ENCODE data around the gene CPSF6. TPM values are rescaled to one million over a fixed set of nuclear protein-coding genes. Genes with fewer than 3 reads are reported as not detected.

Gene CPSF6
- total and polyA plus RNA-seq, 2 donors (not counting 1 experiment from before 2014, with no cell fraction given): 18.0 to 43.2 TPM

GRCh38 chr12:69318225-69318624 is 78.9 kb downstream of the CPSF6 start:
- H4K20me1 ChIP-seq (ENCODE audit: control insufficient read depth, extremely low read depth, insufficient read depth, low read length): no peaks in the 10 kb centered on the region
- no peaks in the 10 kb centered on the region for H3K79me2 ChIP-seq (ENCODE audit: control insufficient read depth, insufficient read depth, low read length)
- H3K27me3 ChIP-seq (ENCODE audit: control insufficient read depth, insufficient read depth, low read length): no peaks in the 10 kb centered on the region
- H3K4me1 ChIP-seq (ENCODE audit: control insufficient read depth, extremely low read depth, insufficient read depth, low read length): no peaks in the 10 kb centered on the region
- H3K27ac ChIP-seq (ENCODE audit: insufficient read depth, low read length): no peak overlapping the region
- DNase-seq (ENCODE audit: low read depth in 2 of 2): no peak
- TF ChIP-seq CTCF (conservative IDR thresholded peaks at IDR 0.05 in 1 of 2, IDR thresholded peaks at IDR 0.05 in 1 of 2; ENCODE audit: low read depth in 1 of 2, low read length in 2 of 2) (no peak), EZH2 (IDR thresholded peaks at IDR 0.05; ENCODE audit: low read length, missing control alignments) (no peak)
- H3K9ac ChIP-seq (ENCODE audit: insufficient read depth, low read length): no peak overlapping the region
- H3K4me3 ChIP-seq (replicated peaks in 1 of 4; ENCODE audit: control extremely low read depth in 1 of 4, insufficient read depth in 1 of 4, low read depth in 3 of 4, low read length in 4 of 4): no peak overlapping the region
- no peaks in the 10 kb centered on the region for H3K9me3 ChIP-seq (ENCODE audit: control insufficient read depth, insufficient read depth, low read depth, low read length)
- no peak overlapping the region for H3K4me2 ChIP-seq (ENCODE audit: extremely low read depth, insufficient read depth, low read length)
- H2AFZ ChIP-seq (ENCODE audit: low read length): no peak overlapping the region
- H3K36me3 ChIP-seq (ENCODE audit: control insufficient read depth, insufficient read depth, low read length): no peaks in the 10 kb centered on the region

GRCh38 chr12:69321351-69321750 is 82.0 kb downstream of the CPSF6 start:
- no peak for DNase-seq (ENCODE audit: low read depth in 2 of 2)

More at GRCh38 chr12:69321351-69321750, 82.0 kb downstream of the CPSF6 start:
- H3K27ac ChIP-seq (ENCODE audit: insufficient read depth, low read length): no peak overlapping the region
- no peaks in the 10 kb centered on the region for H4K20me1 ChIP-seq (ENCODE audit: control insufficient read depth, extremely low read depth, insufficient read depth, low read length)
- H3K27me3 ChIP-seq (ENCODE audit: control insufficient read depth, insufficient read depth, low read length): peaks cover 4% of the 10 kb centered on the region
- H3K9ac ChIP-seq (ENCODE audit: insufficient read depth, low read length): no peak overlapping the region
- H3K79me2 ChIP-seq (ENCODE audit: control insufficient read depth, insufficient read depth, low read length): no peaks in the 10 kb centered on the region
- H2AFZ ChIP-seq (ENCODE audit: low read length): no peak overlapping the region
- H3K9me3 ChIP-seq (ENCODE audit: control insufficient read depth, insufficient read depth, low read depth, low read length): no peaks in the 10 kb centered on the region
- no peaks in the 10 kb centered on the region for H3K36me3 ChIP-seq (ENCODE audit: control insufficient read depth, insufficient read depth, low read length)
- TF ChIP-seq CTCF (conservative IDR thresholded peaks at IDR 0.05 in 1 of 2, IDR thresholded peaks at IDR 0.05 in 1 of 2; ENCODE audit: low read depth in 1 of 2, low read length in 2 of 2) (no peak), EZH2 (IDR thresholded peaks at IDR 0.05; ENCODE audit: low read length, missing control alignments) (no peak)
- no peak overlapping the region for H3K4me2 ChIP-seq (ENCODE audit: extremely low read depth, insufficient read depth, low read length)
- no peak overlapping the region for H3K4me3 ChIP-seq (replicated peaks in 1 of 4; ENCODE audit: control extremely low read depth in 1 of 4, insufficient read depth in 1 of 4, low read depth in 3 of 4, low read length in 4 of 4)
- no peaks in the 10 kb centered on the region for H3K4me1 ChIP-seq (ENCODE audit: control insufficient read depth, extremely low read depth, insufficient read depth, low read length)

Other genes starting within 250 kb of the CPSF6 start
- 0.17 and 0.77 TPM in 2 replicates for gene LYZ, start 108.8 kb downstream of the CPSF6 start, total RNA-seq
- gene LYZ, start 108.8 kb downstream of the CPSF6 start, polyA plus RNA-seq: not detected in 2 replicates
- gene YEATS4, start 120.2 kb downstream of the CPSF6 start, total RNA-seq: 11.3 and 16.3 TPM in 2 replicates
- gene YEATS4, start 120.2 kb downstream of the CPSF6 start, polyA plus RNA-seq: 14.1 and 16.6 TPM in 2 replicates
- 41.3 and 45.9 TPM in 2 replicates for gene FRS2, start 230.8 kb downstream of the CPSF6 start, total RNA-seq
- gene FRS2, start 230.8 kb downstream of the CPSF6 start, polyA plus RNA-seq: 22.7 and 37.1 TPM in 2 replicates